Left lung (tissue), 10 donors: Measurements from ENCODE around the gene RAB43. TPM values are rescaled to one million over a fixed set of nuclear protein-coding genes. Genes with fewer than 3 reads are reported as not detected.

Experiments used
- ATAC-seq: fragments of 200-7000 bp; cut with Tn5 transposase; one replicate; pipeline ENCODE4 v1.9.1; 2020; ENCODE audit warnings: moderate library complexity
- DNase-seq, 4 donors: peaks; one replicate each; pipeline ENCODE4 v3.0.0-alpha.2; 2013 to 2020
- H3K27ac ChIP-seq, 2 donors: fragments of 200-600 bp; sonication (generic) in 1 of 2; one replicate each; pipeline versions ENCODE4 v1.5.0 to v1.8.0; 2020 to 2021
- H3K27me3 ChIP-seq, 2 donors: fragments of 200-600 bp; sonication (generic) in 1 of 2; one replicate each; pipeline versions ENCODE4 v1.5.0 to v1.8.0; 2020 to 2021
- H3K36me3 ChIP-seq, 2 donors: fragments of 200-600 bp; sonication (generic) in 1 of 2; one replicate each; pipeline versions ENCODE4 v1.5.0 to v1.8.0; 2020 to 2021
- H3K4me1 ChIP-seq, 2 donors: fragments of 200-600 bp; one replicate each; pipeline ENCODE4 v1.8.0; 2021
- H3K4me3 ChIP-seq, 2 donors: fragments of 200-600 bp; sonication (generic) in 1 of 2; one replicate each; pipeline versions ENCODE4 v1.5.0 to v1.8.0; 2020 to 2021; ENCODE audit warnings: mild to moderate bottlenecking in 1 of 2
- H3K9me3 ChIP-seq, 2 donors: fragments of 200-600 bp; sonication (generic) in 1 of 2; one replicate each; pipeline versions ENCODE4 v1.5.0 to v1.8.0; 2020 to 2021
- CTCF ChIP-seq, 2 donors: fragments of 200-600 bp; sonication (generic) in 1 of 2; IDR thresholded peaks; one replicate each; pipeline versions ENCODE4 v1.5.0 to v1.8.0; 2021; ENCODE audit warnings: antibody characterized with exemption in 2 of 2
- intact Hi-C, 2 donors: fragments of 100-400 bp; cut with DNase I; formaldehyde crosslinking; loops; one replicate each; pipeline versions ENCODE4 v1.11.2 to v1.14.2; 2022
- polyA plus RNA-seq, 6 donors: library from polyadenylated mRNA; unstranded; fragments of 120-200 nt; gene quantifications; one replicate each; pipeline ENCODE4 v1.2.1, GENCODE V29; 2013; ENCODE audit not compliant: insufficient read length in 6 of 6
- total RNA-seq, 2 donors: library from RNA; stranded (reverse); fragmentation: NEBNext Ultra II Directional; extraction: Animal tissue kit (Norgen Biotek cat#: 25700); gene quantifications; one replicate each; pipeline ENCODE4 v1.2.1, GENCODE V29; 2021
- donor health status: DM: no; HTN: yes; CAD: no.
- donor health status: DM: no; HTN: no; CAD: no.

Gene RAB43
- total and polyA plus RNA-seq, 8 donors: 5.8 to 30.6 (median 10.2) TPM

- intact Hi-C loops: no loop called here
- H3K36me3 ChIP-seq: peaks cover 0 to 13% of the 10 kb centered on the region in 2 donors
- peak overlapping the region; percentile 90 to 95 for H3K27ac ChIP-seq
- peak; percentile 3 for ATAC-seq
- H3K9me3 ChIP-seq: no peaks in the 10 kb centered on the region
- no peak for TF ChIP-seq CTCF (IDR thresholded peaks at IDR 0.05)
- peaks cover 22 to 56% of the 10 kb centered on the region in 2 donors for H3K4me1 ChIP-seq
- H3K4me3 ChIP-seq: peak overlapping the region; percentile 80 to 87
- no peaks in the 10 kb centered on the region for H3K27me3 ChIP-seq
- peak in 2 of 4 donors; percentile 39 to 86 for DNase-seq
These were observed 400 bp downstream of the RAB43 start for GRCh38 chr3:129121016-129121791.

GRCh38 chr3:129120254-129121004 is 1.2 kb downstream of the RAB43 start:
- peak; percentile 20 to 57 for TF ChIP-seq CTCF (IDR thresholded peaks at IDR 0.05)
- Histone ChIP-seq H3K4me1 (peaks cover 27 to 64% of the 10 kb centered on the region in 2 donors), H3K4me3 (peak overlapping the region; percentile 80 to 87), H3K36me3 (peaks cover 0 to 9% of the 10 kb centered on the region in 2 donors), H3K9me3 (no peaks in the 10 kb centered on the region), H3K27me3 (no peaks in the 10 kb centered on the region), H3K27ac (peak overlapping the region; percentile 90 to 95)
- ATAC-seq (peak; percentile 69), DNase-seq (peak; percentile 77 to 93 (median 92))
- intact Hi-C loops: no loop called here

- no peak for TF ChIP-seq CTCF (IDR thresholded peaks at IDR 0.05)
- no peaks in the 10 kb centered on the region for H3K27me3 ChIP-seq
- H3K36me3 ChIP-seq: peaks cover 0 to 18% of the 10 kb centered on the region in 2 donors
- peak in 1 of 4 donors; percentile 38 for DNase-seq
- peak overlapping the region; percentile 80 to 87 for H3K4me3 ChIP-seq
- H3K9me3 ChIP-seq: no peaks in the 10 kb centered on the region
- ATAC-seq: peak; percentile 1
- peaks cover 27 to 73% of the 10 kb centered on the region in 2 donors for H3K4me1 ChIP-seq
- H3K27ac ChIP-seq: peak overlapping the region; percentile 90 to 95
- intact Hi-C loops: no loop called here
These were observed 2.1 kb downstream of the RAB43 start for GRCh38 chr3:129119365-129120100.

GRCh38 chr3:129118745-129119144 is 2.9 kb downstream of the RAB43 start:
- no peak for TF ChIP-seq CTCF (IDR thresholded peaks at IDR 0.05)
- DNase-seq: no peak
- H3K4me3 ChIP-seq: peak overlapping the region in 1 of 2 donors; percentile 87
- peak overlapping the region; percentile 10 to 95 for H3K27ac ChIP-seq
- H3K27me3 ChIP-seq: no peaks in the 10 kb centered on the region
- intact Hi-C loops: no loop called here
- H3K36me3 ChIP-seq: peaks cover 0 to 26% of the 10 kb centered on the region in 2 donors
- H3K9me3 ChIP-seq: no peaks in the 10 kb centered on the region
- peaks cover 27 to 76% of the 10 kb centered on the region in 2 donors for H3K4me1 ChIP-seq
- no peak for ATAC-seq
